GM12892 (cell line): ENCODE data around the gene TAF8.

Source experiments
- POLR2A ChIP-seq: IDR thresholded peaks from 2 replicates; pipeline ENCODE4 v1.6.1; 2011; ENCODE audit warnings: low read depth, low read length, control low read depth
- POLR2AphosphoS5 ChIP-seq: IDR thresholded peaks from 2 replicates; pipeline ENCODE4 v1.6.1; 2011; ENCODE audit warnings: low read depth, low read length, control low read depth
- TAF1 ChIP-seq: IDR thresholded peaks from 2 replicates; pipeline ENCODE4 v1.6.1; 2011; ENCODE audit warnings: low read depth, mild to moderate bottlenecking, control low read depth, low read length, borderline replicate concordance

- TF ChIP-seq TAF1 = no peak
- no peak for TF ChIP-seq POLR2A
- TF ChIP-seq POLR2AphosphoS5 = no peak
These were observed 28.1 kb downstream of the TAF8 start for GRCh38 chr6:42078386-42078785.
